NCI-H2171 treated with DMSO at 0.1 percent for 48 hours (cell line): ENCODE results near the gene MLLT6.

Source experiments
- DNase-seq: peaks from one replicate; lab custom pipeline; 2025; lab: John Stamatoyannopoulos, UW

The MLLT6 gene

DNA sequence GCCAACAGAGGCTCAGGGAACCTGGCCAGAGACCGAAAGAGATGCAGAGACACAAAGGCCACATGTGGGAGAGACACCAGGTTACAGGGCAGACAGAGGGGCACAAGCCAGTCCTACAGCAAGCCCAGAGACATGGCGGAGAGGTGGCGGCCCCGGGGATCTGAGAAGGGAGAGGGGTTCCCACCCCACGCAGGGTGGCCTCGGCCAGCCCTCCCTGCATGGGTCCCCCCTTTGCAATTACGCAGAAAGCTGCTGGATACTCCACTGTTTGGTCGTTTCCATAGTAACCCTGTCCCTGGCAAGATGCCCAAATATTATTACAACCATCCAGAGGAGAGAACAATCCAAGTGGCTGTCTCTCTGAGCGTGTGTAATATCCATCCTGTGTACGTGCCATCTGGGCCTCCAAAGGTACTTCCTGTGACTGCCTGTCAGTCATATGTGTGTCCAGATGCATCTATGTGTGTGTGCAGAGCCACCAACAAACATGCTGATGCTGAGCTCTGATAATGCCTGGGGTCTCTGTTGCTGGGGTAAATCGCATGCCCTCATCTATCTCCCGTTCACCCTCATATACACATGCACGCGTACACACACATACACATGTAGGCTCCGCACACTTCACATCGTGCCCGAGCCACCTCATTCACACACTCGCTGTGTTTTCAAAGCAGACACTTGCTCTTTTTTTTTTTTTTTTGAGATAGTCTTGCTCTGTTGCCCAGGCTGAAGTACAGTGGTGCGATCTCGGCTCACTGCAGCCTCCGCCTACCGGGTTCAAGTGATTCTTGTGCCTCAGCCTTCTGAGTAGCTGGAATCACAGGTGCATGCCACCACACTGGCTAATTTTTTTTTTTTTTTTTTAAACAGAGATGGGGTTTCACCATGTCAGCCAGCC is 37.6 kb downstream of the MLLT6 start:
- peak; percentile 99 for DNase-seq

GRCh38 chr17:38743556-38744171 is 38.6 kb downstream of the MLLT6 start:
- DNase-seq: peak; percentile 85

- peak; percentile 76 for DNase-seq
Observed at GRCh38 chr17:38745545-38745944, 40.5 kb downstream of the MLLT6 start.

- no peak for DNase-seq
Observed at GRCh38 chr17:38746004-38746848, 41.2 kb downstream of the MLLT6 start.

DNA sequence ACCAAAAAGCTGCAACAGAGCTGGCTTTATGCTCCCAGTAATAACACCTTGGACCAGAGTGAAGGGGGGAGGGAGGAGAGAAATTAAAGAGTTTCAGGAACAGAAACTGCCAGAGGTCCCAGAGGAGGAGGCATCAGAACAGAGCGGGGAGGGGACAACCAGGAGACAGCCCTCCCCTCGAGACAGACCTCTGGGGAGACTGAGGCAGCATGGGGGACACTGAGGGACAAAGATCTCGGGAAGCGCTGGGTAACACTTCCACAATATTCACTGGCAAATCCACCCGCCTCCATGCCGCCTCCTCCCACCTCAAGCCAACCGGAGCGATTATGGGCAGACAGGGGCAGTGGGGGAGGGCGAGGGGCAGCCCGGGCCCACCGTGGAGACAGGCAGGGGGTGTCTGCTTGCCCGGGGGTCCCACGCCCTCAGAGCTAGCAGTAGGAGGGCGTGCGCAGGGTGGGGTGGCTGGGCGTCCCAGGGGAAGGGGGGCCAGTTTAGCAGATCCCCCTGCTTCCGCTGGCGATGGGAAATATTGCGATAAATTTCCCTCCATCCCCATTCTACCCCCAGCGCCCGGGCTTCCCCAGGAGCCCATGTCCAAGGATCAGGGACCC is 41.9 kb downstream of the MLLT6 start:
- no peak for DNase-seq

DNA sequence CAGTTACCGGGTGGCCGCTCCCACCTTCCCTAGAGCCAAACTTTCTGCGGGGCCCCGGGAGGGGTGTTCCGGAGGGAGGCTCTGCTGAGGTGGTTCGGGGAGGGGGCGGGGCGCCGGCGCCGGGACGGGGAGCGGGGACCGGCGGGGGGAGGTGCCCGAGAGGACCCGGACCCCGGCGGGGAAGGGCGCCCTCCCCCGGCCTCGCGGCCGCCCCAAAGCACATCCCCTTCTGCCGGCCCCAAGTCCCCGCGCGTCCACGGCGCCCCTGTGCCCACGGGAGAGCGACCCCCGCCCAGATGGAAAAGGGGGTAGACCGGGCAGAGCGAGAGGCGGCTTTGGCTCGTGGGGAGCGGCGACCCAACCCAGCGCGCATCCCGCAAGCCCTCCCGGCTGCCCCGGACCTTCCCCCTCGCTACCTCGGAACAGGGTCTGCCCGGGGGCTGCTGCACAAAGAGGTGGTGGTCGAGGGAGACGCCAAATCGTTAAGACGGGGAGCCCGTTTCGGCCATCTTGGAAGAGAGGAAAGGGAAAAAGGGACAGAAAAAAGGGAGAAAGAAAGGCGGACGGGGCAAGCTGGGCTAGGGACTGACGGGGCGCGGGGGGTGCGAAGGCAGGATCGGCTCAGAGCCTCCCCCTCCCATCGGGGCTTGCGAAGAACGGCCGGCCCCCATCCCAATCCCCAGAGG is 42.5 kb downstream of the MLLT6 start:
- peak; percentile 67 for DNase-seq

- DNase-seq: peak; percentile 91
Observed at GRCh38 chr17:38748149-38748891, 43.2 kb downstream of the MLLT6 start, which contains the start of gene PCGF2. TSS of gene PCGF2 (minus strand) at chr17:38748336. CDS start at chr17:38740402, 7,934 bp downstream.

GRCh38 chr17:38748892-38749222 is 43.8 kb downstream of the MLLT6 start:
- DNase-seq: peak; percentile 70

DNA sequence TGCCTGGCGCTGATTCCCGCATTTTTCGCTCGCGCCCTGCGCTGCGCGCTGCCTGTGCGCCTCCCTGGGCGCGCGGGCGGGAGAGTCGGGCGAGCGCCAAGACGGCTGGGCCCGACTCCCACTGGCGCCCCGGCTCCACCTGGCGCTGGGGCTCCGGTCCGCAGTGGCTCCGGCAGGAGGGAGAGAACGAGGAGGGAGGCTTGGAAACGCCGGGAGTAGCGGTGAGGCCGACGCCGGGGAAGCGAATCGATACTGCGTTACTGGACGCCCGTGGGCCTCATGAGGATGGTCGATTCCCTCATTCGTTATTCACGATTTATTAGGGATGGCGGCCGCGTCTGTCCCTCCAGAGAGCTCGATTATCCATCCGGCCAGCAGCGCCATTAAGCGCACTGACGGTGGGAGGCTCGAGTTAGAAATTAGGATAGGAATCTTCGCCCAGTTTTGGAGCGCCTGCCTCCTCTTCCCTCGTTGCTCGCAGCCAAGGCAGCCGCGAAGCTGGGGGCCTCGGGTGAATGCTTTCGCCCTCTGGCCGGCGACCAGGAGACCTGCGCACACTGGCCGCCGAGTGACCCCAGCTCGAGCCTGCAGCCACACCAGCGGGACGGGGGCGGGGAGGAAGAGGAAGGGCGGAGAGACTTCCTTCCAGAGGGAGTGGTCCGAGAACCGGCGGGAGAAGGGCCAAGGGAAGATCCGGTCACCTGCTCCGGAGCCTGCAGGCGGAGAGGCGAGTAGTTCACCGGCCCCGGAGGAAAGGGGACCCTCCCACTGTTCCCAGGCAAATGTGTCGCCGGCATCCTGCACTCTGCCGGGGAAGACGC is 44.4 kb downstream of the MLLT6 start:
- DNase-seq: peak; percentile 70

GRCh38 chr17:38750044-38750311 is 44.9 kb downstream of the MLLT6 start:
- DNase-seq: no peak

DNA sequence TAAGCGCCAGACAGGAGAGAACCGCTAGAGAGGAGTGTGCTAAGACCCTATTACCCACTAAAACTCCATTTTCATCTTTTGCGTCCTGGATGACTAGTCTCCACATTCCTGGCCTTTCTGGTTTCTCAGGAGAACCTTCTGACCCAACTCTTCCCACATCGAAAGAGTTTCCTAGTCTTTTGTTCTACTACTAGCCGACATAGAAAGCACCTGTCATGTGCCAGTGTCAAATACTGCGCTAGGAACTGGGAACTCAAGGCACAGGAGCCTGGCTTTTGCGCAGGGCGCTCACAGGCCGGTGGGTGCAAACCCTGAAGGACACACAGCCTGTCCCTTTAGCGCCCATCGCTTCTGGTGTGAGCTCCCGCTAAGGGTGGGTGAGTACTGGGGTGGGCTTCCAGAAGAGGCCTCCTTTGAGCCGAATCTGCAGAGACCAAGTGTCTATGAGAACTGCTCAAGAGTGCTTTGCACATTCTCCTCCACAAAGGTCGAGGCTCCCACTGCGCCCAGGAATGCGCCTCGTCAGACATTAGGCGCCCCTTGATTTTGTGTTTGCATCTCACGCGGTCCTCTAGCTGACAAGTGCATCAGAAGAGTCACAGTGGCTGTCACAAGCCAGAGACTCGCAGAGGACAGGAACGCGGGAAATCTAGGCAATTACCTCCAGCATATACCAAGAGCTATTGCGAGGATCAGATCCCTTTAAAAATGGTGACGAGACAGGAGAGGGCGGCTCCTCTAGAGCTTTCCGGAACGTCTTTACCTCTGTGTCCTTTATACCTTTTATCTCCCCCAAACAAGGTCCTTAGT is 45.4 kb downstream of the MLLT6 start:
- peak; percentile 40 for DNase-seq

DNA sequence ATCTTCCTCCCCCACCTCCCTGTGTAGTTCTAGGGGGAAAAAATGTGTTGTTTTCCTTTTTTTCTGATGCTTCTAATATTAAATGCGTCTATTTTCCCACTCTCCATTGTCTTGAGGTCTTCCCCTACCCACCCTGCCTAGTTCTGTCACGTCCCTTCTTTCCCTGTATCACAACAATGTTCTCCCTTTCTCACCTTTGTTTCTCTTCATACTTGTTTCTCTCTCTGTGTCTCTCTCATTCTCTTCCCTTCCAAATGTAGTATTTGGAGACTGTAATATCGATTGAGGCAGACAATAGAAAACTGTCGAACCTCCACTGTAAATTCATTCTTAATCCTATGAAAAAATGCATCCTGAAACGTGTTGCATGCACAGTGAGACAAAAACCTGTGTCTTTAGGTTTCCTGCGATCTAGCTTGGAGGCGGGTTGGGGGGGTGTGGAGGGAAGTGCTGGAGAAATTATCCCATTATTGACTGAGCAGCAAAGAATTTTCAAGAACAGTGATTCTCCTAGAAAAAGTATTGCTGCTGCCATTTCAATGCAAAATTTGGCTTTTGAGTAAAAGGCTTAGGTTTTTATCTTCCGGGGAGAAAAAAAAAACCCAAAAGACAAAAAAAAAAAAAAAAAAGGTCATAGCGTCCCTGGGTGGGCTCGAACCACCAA is 46.2 kb downstream of the MLLT6 start:
- peak; percentile 68 for DNase-seq

DNA sequence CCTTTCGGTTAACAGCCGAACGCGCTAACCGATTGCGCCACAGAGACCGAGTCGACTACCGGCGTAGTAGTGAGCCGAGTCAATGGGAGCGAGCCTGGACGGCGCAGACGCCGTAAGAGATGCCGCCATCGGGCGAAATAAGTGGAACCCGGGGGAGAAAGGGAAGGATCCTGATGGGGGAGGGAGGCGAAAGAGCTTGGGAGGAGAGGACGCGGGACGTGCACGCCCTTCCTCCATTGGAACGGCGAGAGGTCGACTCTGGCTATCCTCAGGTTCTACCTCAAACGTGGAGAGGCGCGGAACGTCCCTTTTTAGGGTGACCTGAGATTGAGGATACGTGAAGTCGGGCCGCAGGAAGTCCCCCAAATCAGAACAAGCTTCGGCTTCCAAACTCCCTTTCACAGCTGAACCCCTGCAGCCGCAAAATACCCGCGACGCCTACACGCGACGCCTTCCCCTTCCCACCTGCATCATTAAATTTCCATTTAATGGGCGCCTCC is 46.8 kb downstream of the MLLT6 start:
- DNase-seq: peak; percentile 83

- peak; percentile 100 for DNase-seq
Observed at GRCh38 chr17:38752308-38753070, 47.4 kb downstream of the MLLT6 start, which contains the start of gene PSMB3. TSS of gene PSMB3 (plus strand) at chr17:38752741. CDS start at chr17:38752827, 86 bp downstream.

DNA sequence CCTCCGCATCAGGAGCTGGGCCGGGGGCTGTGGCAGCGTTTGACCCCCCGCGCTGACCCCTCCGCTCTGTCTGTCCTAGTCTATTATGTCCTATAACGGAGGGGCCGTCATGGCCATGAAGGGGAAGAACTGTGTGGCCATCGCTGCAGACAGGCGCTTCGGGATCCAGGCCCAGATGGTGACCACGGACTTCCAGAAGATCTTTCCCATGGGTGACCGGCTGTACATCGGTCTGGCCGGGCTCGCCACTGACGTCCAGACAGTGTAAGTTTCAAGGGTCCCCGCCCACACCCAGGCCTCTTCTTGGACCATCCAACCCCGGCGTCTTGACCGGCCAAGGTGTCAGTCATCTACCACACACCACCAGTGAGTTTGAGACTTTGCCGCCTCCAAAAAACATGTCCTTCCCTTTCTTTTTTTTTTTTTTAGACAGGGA is 48.0 kb downstream of the MLLT6 start:
- no peak for DNase-seq

DNA sequence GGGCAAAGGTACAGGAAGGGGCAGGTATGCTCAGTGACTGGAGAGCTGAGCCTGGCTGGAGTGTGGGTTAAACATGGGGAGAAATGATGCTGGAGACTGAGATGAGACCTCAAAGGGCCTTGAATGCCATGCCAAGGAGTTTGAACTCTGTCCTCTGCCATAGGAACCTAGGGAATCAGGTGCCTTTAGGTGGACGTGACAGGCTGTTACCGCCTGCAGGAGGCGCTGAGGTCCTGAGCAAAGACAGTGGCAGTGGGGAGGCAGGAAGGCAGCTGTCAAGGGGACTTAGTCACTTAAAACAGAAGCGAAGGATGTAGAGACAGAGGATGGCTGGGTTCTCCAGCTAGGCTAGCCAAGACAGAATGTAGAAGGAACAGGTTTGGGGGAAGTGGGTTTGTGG is 56.5 kb downstream of the MLLT6 start:
- no peak for DNase-seq

DNA sequence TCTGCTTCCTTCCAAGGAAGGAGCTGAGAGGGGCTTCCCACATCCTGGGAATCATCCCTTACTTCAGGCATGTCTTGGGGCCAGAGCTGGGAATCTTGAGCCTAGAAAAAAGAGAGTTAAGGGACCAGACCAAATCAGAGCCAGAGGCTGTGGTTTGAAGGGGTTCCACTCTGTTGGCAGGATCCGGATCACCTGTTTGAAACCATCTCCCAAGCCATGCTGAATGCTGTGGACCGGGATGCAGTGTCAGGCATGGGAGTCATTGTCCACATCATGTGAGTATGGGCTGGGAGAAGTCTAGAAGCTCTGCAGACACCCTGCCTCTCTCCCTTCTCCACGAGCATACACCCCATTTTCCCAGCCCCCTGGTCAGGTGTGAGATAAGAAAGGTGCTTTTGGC is 57.2 kb downstream of the MLLT6 start:
- DNase-seq: no peak

DNA sequence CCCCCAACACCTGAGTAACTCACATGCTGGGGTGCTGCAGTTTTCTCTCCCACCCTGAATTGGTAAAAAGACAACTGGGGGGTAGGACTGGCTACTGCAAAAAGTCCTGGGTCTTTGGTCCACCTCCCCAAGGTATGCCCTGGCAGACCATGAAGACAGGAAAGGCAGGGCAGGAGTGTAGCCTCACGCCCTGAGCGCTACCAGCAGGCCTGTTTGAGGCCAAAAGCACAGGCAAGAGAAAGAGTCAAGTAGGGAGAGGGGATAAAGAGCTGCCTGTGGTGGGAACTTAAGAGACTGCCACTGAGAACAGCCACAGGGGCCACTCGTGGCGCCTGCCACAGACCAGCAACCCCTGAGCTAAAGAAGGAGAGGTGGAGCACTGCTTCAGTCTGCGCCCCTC is 61.3 kb downstream of the MLLT6 start:
- no peak for DNase-seq
